Measurements from ENCODE around the gene ZBTB34.

DNA sequence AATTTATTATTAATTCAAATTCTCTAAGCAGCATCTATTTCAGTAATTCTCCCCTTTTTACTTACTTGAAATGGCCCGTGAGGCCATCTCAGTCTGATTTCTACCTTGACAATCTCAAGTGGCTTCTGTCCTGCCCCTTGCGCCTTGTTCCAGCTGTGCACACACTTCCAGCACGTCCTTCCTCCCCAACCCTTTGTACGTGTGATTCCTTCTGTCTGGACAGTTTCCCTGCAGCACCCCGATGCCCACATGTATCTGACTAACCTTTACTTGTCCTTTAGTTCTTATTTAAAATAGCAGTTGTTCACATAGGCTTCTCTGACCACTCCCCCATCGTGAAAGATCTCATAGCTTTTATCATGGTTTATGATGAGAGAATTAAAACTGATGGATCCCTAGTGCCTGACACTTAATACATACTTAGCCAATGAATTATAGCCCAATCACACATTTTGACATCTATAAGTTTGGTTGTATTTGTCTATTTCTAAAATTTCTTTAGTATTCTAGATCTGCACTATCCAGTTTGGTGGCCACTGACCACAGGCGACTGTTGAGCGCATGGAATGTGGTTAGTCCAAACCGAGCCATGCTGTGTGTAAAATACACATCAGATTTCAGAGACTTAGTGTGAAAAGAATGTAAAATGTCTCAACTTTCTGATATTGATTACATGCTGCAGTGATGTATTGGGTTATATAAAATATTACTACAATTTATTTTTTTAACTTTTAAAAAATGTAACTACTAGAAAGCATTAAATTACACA is 14.3 kb downstream of the ZBTB34 start:
- TF ChIP-seq, protein P1, sequence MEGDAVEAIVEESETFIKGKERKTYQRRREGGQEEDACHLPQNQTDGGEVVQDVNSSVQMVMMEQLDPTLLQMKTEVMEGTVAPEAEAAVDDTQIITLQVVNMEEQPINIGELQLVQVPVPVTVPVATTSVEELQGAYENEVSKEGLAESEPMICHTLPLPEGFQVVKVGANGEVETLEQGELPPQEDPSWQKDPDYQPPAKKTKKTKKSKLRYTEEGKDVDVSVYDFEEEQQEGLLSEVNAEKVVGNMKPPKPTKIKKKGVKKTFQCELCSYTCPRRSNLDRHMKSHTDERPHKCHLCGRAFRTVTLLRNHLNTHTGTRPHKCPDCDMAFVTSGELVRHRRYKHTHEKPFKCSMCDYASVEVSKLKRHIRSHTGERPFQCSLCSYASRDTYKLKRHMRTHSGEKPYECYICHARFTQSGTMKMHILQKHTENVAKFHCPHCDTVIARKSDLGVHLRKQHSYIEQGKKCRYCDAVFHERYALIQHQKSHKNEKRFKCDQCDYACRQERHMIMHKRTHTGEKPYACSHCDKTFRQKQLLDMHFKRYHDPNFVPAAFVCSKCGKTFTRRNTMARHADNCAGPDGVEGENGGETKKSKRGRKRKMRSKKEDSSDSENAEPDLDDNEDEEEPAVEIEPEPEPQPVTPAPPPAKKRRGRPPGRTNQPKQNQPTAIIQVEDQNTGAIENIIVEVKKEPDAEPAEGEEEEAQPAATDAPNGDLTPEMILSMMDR (IDR thresholded peaks at IDR 0.05) = no peak
- no peak for TF ChIP-seq POLR2A (IDR thresholded peaks at IDR 0.05)
